ENCODE measurements around the gene MYO1F.
"Not testable (repeated sequence)": the region's sequence is repeated elsewhere in the genome, so short reads cannot be mapped to it uniquely, and the experiment has no call there.

Gene MYO1F

GRCh38 chr19:8575467-8575997 lies 1.7 kb downstream of the MYO1F start:
- no peak for TF ChIP-seq CTCF (IDR thresholded peaks at IDR 0.05; ENCODE audit: low read depth, low read length)
- H3K4me3 ChIP-seq (ENCODE audit: low read depth, low read length): no peak overlapping the region

GRCh38 chr19:8574619-8574922 lies 2.7 kb downstream of the MYO1F start:
- not testable (repeated sequence) for H3K4me3 ChIP-seq (ENCODE audit: low read depth, low read length)

- no peak overlapping the region for H3K4me3 ChIP-seq (ENCODE audit: low read depth, low read length)
- no peak for TF ChIP-seq CTCF (IDR thresholded peaks at IDR 0.05; ENCODE audit: low read depth, low read length)
Measured at GRCh38 chr19:8573316-8573715, 3.9 kb downstream of the MYO1F start.

GRCh38 chr19:8571006-8571411 lies 6.2 kb downstream of the MYO1F start:
- TF ChIP-seq CTCF (IDR thresholded peaks at IDR 0.05; ENCODE audit: low read depth, low read length): no peak
- no peak overlapping the region for H3K4me3 ChIP-seq (ENCODE audit: low read depth, low read length)

GRCh38 chr19:8569066-8569771 lies 8.0 kb downstream of the MYO1F start:
- no peak for TF ChIP-seq CTCF (IDR thresholded peaks at IDR 0.05; ENCODE audit: low read depth, low read length)

GRCh38 chr19:8567522-8568172 lies 9.6 kb downstream of the MYO1F start:
- TF ChIP-seq CTCF (IDR thresholded peaks at IDR 0.05; ENCODE audit: low read depth, low read length): no peak

More at GRCh38 chr19:8569066-8569771, 8.0 kb downstream of the MYO1F start:
- H3K4me3 ChIP-seq (ENCODE audit: low read depth, low read length): peak overlapping the region; percentile 20; the same call in 1 of the 2 replicates

GRCh38 chr19:8566855-8567254 lies 10.4 kb downstream of the MYO1F start:
- H3K4me3 ChIP-seq (ENCODE audit: low read depth, low read length): no peak overlapping the region
- no peak for TF ChIP-seq CTCF (IDR thresholded peaks at IDR 0.05; ENCODE audit: low read depth, low read length)

More at GRCh38 chr19:8567522-8568172, 9.6 kb downstream of the MYO1F start:
- no peak overlapping the region for H3K4me3 ChIP-seq (ENCODE audit: low read depth, low read length)

GRCh38 chr19:8564866-8565265 lies 12.4 kb downstream of the MYO1F start:
- H3K4me3 ChIP-seq (ENCODE audit: low read depth, low read length): not testable (repeated sequence)

All from WI38 (cell line).